Neural cell (in vitro differentiated cells): ENCODE data around the gene SPATS2L. TPM values are rescaled to one million over a fixed set of nuclear protein-coding genes. Genes with fewer than 3 reads are reported as not detected.

ENCODE experiments used
- H2AFZ ChIP-seq: fragments of 200-600, 300-800 bp; sonication (generic), shearing (Covaris generic); 2 replicates; pipeline ENCODE4 v1.6.0; 2014; ENCODE audit warnings: low read depth, mild to moderate bottlenecking, antibody characterized with exemption, low read length, moderate library complexity
- H3F3A ChIP-seq: fragments of 200-600 bp; shearing (Covaris generic); 2 replicates; pipeline ENCODE4 v1.6.1; 2016; ENCODE audit warnings: mild to moderate bottlenecking, moderate library complexity, mixed read lengths, antibody characterized with exemption, low read length; ENCODE audit not compliant: insufficient read depth, poor library complexity, severe bottlenecking
- H3K27ac ChIP-seq: fragments of 200-600, 300-800 bp; sonication (generic), shearing (Covaris generic); 2 replicates; pipeline ENCODE4 v1.5.1; 2014; ENCODE audit warnings: mild to moderate bottlenecking, low read length, moderate library complexity
- H3K27me3 ChIP-seq: fragments of 300-800, 200-600 bp; sonication (generic), shearing (Covaris generic); 2 replicates; pipeline ENCODE4 v1.6.0; 2014; ENCODE audit warnings: mild to moderate bottlenecking, low read depth, low read length, moderate library complexity; ENCODE audit not compliant: insufficient read depth
- H3K36me3 ChIP-seq: fragments of 300-800, 200-600 bp; sonication (generic), shearing (Covaris generic); 2 replicates; pipeline ENCODE4 v1.5.1; 2014; ENCODE audit warnings: mild to moderate bottlenecking, antibody characterized with exemption, low read length, moderate library complexity; ENCODE audit not compliant: insufficient read depth
- H3K4me2 ChIP-seq: fragments of 300-800, 200-600 bp; sonication (generic), shearing (Covaris generic); 2 replicates; pipeline ENCODE4 v1.6.0; 2014; ENCODE audit warnings: mild to moderate bottlenecking, low read length
- H3K4me3 ChIP-seq: fragments of 300-800, 200-600 bp; sonication (generic), shearing (Covaris generic); 2 replicates; pipeline ENCODE4 v1.5.1; 2014; ENCODE audit warnings: mild to moderate bottlenecking, low read length, moderate library complexity
- H3K79me2 ChIP-seq: fragments of 200-600 bp; shearing (Covaris generic); replicated peaks from 2 replicates; pipeline ENCODE4 v1.6.0; 2014; ENCODE audit warnings: mild to moderate bottlenecking, low read length, moderate library complexity; ENCODE audit not compliant: insufficient read depth
- H3K9ac ChIP-seq: fragments of 300-800, 200-600 bp; sonication (generic), shearing (Covaris generic); 2 replicates; pipeline ENCODE4 v1.6.1; 2016; ENCODE audit warnings: mild to moderate bottlenecking, low read length, mixed read lengths
- H3K9me2 ChIP-seq: fragments of 200-600 bp; shearing (Covaris generic); 2 replicates; pipeline ENCODE4 v1.6.1; 2016; ENCODE audit warnings: mild to moderate bottlenecking, low read length, mixed read lengths; ENCODE audit not compliant: insufficient read depth
- H3K9me3 ChIP-seq: fragments of 200-600, 300-800 bp; sonication (generic), shearing (Covaris generic); 2 replicates; pipeline ENCODE4 v1.6.1; 2016; ENCODE audit warnings: mild to moderate bottlenecking, mixed run types, low read length, moderate library complexity, mixed read lengths
- H4K20me1 ChIP-seq: fragments of 200-600 bp; shearing (Covaris generic); 2 replicates; pipeline ENCODE4 v1.6.1; 2016; ENCODE audit warnings: mild to moderate bottlenecking, mixed run types; ENCODE audit not compliant: insufficient read depth
- CTCF ChIP-seq: fragments of 450-650 bp; IDR thresholded peaks from 2 replicates; pipeline ENCODE4 v1.5.1; 2014; ENCODE audit warnings: antibody characterized with exemption, mild to moderate bottlenecking, moderate library complexity; ENCODE audit not compliant: poor library complexity, severe bottlenecking
- EP300 ChIP-seq: fragments of 450-650 bp; conservative IDR thresholded peaks from 2 replicates; pipeline ENCODE4 v1.6.1; 2014; ENCODE audit warnings: antibody characterized with exemption, mild to moderate bottlenecking, moderate library complexity; ENCODE audit not compliant: poor library complexity, severe bottlenecking
- EZH2 ChIP-seq: fragments of 200-600, 300-800 bp; shearing (Covaris generic), sonication (generic); IDR thresholded peaks from 2 replicates; pipeline ENCODE4 v1.6.1; 2014; ENCODE audit warnings: antibody characterized with exemption, low read length, borderline replicate concordance, mild to moderate bottlenecking; ENCODE audit not compliant: insufficient read depth, poor library complexity, severe bottlenecking
- MXI1 ChIP-seq: fragments of 450-650 bp; conservative IDR thresholded peaks from 2 replicates; pipeline ENCODE4 v1.6.1; 2014; ENCODE audit warnings: antibody characterized with exemption, mild to moderate bottlenecking; ENCODE audit not compliant: poor library complexity, severe bottlenecking
- POLR2AphosphoS5 ChIP-seq: IDR thresholded peaks from 2 replicates; pipeline ENCODE4 v1.6.1; 2012
- RAD21 ChIP-seq: fragments of 450-650 bp; conservative IDR thresholded peaks from 2 replicates; pipeline ENCODE4 v1.6.1; 2014; ENCODE audit warnings: antibody characterized with exemption, mild to moderate bottlenecking, moderate library complexity
- REST ChIP-seq: IDR thresholded peaks from 2 replicates; pipeline ENCODE4 v1.6.1; 2012; ENCODE audit warnings: borderline replicate concordance
- SMC3 ChIP-seq: fragments of 450-650 bp; conservative IDR thresholded peaks from 2 replicates; pipeline ENCODE4 v1.6.1; 2014; ENCODE audit warnings: antibody characterized with exemption, mild to moderate bottlenecking, moderate library complexity; ENCODE audit not compliant: poor library complexity
- TAF1 ChIP-seq: IDR thresholded peaks from 2 replicates; pipeline ENCODE4 v1.6.1; 2012; ENCODE audit warnings: low read depth
- polyA plus RNA-seq: library from polyadenylated mRNA; depleted of rRNA; stranded (reverse); fragments of >200 nt; gene quantifications from 2 replicates; pipeline ENCODE4 v1.2.3, GENCODE V29; 2014

The SPATS2L gene
- polyA plus RNA-seq, 1 donor from 2014 or later, result 8.5 TPM

DNA sequence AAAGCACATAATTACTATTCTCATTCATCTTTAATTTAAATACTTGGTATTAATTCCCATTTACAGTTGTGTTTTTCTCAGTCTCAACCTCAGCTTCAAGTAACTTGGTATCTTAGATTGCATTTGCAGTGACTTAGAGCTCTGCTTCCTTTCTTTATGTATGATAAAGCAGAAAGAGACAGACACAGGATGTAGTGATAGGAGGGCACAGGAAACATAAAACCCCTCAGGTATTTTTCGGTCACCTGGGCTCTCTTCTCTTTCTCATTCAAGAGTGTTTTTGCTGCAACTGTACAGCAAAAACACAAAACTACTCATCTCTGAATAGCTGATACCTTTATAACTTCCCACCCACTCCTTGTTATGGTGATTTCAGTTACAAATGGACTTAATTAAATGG is 120.3 kb downstream of the SPATS2L start:
- H3K27me3 ChIP-seq, result no peaks in the 10 kb centered on the region
- H3K9me2 ChIP-seq, result no peaks in the 10 kb centered on the region
- no peaks in the 10 kb centered on the region for H3K36me3 ChIP-seq
- TF ChIP-seq CTCF, result no peak
- no peak for TF ChIP-seq MXI1
- no peak for TF ChIP-seq RAD21
- no peak for TF ChIP-seq REST
- H3K4me2 ChIP-seq, result no peak overlapping the region
- no peak overlapping the region for H2AFZ ChIP-seq
- no peak overlapping the region for H3K27ac ChIP-seq
- H3K9me3 ChIP-seq, result no peaks in the 10 kb centered on the region
- H3F3A ChIP-seq, result no peaks in the 10 kb centered on the region
- H3K9ac ChIP-seq, result no peak overlapping the region
- H4K20me1 ChIP-seq, result no peaks in the 10 kb centered on the region
- no peak overlapping the region for H3K4me3 ChIP-seq
- no peaks in the 10 kb centered on the region for H3K79me2 ChIP-seq

DNA sequence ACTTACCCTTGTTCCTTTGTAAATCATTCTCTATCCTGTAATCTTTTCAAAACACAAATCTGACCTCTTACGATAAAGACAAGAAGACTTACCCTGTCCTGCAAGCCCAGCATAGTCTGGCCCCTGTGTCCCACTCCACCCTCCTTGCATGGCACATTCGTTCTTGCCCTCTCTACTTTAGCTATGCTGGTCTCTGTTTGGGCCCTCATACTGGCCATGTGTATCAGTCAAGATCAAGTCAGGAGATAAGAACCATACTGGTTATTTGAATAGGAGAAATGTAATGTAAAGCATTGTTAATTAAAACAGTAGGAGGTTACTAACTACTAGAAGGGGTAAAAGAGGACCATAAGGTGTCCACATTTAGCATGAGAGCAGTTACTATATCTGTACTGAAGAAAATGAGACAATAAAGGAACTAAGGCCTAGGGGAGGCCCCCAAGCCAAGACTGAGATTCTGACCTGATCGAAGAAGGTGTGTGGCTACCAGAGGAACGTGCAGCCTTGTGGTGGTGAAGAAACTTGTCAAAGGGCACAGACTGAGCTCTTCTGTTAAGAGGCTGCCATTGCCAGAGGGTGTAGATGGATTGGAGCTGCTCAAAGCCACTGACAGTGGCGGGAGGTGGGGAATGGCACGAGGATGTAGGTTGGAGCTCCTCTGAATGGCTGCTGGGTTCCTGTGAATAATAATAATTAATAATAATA is 122.6 kb downstream of the SPATS2L start:
- H4K20me1 ChIP-seq, result no peaks in the 10 kb centered on the region
- no peaks in the 10 kb centered on the region for H3F3A ChIP-seq
- no peaks in the 10 kb centered on the region for H3K36me3 ChIP-seq
- H3K4me2 ChIP-seq, result no peak overlapping the region
- H2AFZ ChIP-seq, result no peak overlapping the region
- TF ChIP-seq EP300 (no peak), CTCF (no peak), EZH2 (no peak), TAF1 (no peak), SMC3 (no peak), REST (no peak), MXI1 (no peak), RAD21 (no peak), POLR2AphosphoS5 (no peak)
- H3K79me2 ChIP-seq, result no peaks in the 10 kb centered on the region
- no peak overlapping the region for H3K4me3 ChIP-seq
- H3K9ac ChIP-seq, result no peak overlapping the region
- no peaks in the 10 kb centered on the region for H3K27me3 ChIP-seq
- H3K27ac ChIP-seq, result no peak overlapping the region
- no peaks in the 10 kb centered on the region for H3K9me2 ChIP-seq
- H3K9me3 ChIP-seq, result no peaks in the 10 kb centered on the region
